ENCODE results near the gene GRID1.

DNA sequence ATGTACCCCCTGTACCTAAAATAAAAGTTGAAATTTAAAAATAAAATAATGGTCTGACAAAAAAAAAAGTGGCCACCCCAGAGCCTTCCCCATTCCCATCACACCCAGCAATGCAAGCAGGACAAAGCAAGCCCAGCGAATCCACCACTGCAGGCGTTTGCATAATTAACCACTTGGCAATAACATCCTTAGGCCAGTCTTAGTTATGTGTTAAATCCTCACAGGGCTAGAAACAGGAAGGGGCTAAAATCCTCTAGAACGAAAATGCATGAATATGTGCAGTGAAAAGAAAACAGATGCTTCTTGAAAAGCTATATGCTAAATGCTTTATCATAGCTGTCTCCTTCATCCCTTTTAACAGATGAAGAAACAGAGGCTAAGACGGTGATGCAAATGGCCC is 229.7 kb downstream of the GRID1 start:
- no peak for TF ChIP-seq POLR2AphosphoS5 (IDR thresholded peaks at IDR 0.05; ENCODE audit: insufficient read depth in 1 of 2, low read depth in 1 of 2)
- no peak for TF ChIP-seq POLR2A (IDR thresholded peaks at IDR 0.05)
